Activated T-helper 1 cell treated with Interleukin-2 at 50 U/mL for 16 hours (primary cell): ENCODE data around the gene CCDC106.

Source experiments
- DNase-seq: peaks from one replicate; pipeline ENCODE4 v3.0.0-alpha.2; 2020; ENCODE audit warnings: low read depth

Gene CCDC106

DNA sequence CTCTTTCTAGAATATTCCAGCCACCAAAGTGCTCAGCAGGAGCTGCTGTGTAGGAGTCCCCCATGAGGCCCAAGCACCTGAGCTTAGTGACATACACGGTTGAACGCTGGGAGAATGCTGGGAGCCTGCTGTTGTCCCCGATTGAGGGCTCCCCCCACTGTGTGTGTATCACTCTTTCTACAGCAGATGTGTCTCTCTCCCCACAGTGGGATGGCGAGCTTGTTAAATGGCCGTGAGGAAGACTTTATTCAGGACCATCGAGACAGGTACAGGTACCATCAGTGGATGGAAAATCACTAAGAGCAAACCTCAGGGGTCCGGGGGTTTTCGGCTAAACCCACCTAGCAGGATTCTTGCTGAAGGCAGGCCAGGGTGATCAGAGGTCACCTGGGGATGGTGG, 49.7 kb downstream of the CCDC106 start:
- DNase-seq: no peak

DNA sequence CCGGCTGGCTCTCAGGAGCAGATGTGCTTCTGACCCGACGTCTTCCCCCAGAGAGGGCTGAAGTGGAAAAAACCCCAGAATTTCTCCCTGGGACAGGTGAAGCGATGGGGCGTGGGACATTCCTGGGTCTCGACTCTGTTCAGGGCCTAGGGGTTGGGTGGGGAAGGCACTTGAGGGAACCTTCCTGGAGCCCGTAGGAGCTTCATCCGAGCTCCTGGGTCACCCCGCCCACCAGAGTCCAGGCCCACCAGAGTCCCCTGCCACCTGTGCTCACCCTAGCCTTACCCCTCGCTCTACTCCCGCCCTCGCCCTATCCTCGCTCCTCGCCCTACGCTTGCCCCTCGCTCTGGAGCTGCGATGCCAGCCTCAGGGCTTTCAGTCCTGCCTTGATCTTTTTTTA, 50.2 kb downstream of the CCDC106 start:
- no peak for DNase-seq

DNA sequence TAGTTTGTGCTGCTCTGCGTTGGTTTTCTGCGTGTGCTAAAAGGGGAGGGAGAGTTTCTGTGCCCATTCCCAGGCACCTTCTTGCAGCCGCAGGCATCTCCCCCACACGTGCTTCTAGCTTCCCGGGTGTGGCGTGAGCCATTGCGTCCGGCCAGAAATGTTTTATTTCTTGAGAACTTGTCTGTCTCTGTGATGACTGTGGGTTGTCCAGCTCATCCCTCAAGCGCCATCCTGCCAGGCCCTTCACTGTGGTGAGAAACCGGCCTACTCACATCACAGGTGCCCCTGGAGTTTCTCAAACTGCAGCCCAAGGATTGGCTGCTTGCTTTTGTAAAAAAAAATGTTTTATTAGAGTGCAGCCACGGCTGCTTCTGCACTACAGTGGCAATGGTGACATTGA, 51.2 kb downstream of the CCDC106 start:
- DNase-seq: no peak

DNA sequence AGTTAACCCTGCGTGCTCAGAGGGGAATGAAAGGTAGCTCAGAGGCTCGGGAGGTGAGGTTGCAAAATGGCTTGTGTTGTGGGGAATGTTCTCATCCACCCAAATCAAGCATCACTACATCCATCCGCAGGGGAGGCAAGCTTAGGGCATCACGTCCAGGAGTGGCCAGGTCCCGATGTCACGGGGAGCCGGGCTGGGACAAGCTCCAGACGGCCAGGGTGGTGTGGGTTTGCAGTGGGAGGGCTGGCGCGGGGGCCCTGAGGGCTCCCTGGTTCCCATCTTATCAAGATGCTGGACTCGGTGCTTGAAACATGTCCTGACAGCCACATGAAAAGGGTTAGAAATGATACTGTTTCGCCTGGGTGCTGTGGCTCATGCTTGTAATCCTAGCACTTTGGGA, 52.8 kb downstream of the CCDC106 start:
- DNase-seq: no peak

DNA sequence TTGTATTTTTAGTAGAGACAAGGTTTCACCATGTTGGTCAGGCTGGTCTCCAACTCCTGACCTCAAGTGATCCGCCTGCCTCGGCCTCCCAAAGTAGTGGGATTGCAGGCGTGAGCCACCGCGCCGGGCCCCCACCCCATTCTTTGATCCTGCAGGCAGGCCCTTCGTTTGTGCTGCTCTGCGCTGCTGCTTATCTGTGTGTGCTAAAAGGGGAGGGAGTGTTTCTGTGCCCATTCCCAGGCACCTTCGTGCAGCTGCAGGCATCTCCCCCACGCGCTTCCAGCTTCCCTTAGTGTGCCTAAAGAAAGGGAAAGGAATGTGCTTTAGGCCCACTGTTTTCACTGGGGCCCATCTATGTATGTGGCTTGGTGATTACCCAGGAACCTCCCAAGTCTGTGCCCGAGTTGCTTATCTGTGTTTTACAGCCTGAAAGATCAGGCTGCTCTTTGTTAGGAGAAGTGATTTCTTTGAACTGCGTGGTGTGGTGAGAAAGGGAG, 54.2 kb downstream of the CCDC106 start:
- DNase-seq: no peak
